CD4-positive, alpha-beta T cell treated with Interleukin-15 for 1 hour (primary cell): Measurements from ENCODE around the gene DGUOK.

ENCODE experiments used
- DNase-seq: peaks from one replicate; pipeline ENCODE4 v3.0.0-alpha.2; 2020

DGUOK gene

DNA sequence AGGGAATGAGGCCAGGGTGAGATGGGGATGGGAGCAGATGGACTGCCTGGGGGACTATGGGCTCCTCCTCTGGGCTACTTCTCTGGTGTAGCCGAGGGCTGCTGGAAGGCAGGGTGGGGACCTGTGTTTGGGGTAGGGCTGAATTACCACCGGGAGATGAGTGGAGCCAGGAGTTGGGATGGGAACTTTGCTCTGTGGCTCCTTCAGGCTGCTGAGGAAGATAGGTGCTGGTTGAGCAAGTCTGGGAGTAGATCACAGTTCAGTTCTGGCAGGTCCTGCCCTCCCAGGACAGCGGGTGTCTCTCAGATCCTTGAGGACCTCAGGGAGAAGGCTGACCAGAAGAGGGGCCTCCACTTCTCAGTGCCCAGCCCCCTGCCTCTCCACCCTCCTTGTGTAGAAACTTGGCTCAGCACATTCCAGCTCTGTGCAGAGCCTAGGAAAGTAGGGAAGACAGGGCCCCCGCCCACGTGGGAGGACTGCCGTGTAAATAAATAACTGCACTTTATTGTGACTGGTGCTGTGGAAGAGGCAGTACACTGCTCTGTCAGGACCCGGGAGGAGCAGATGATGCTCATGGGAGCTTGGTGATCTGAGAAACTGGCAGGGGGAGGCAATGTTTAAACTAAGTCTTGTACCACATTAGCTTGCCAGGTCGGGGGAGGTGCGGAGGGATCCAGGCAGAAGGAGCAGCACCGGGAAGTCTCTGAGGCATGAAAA lies 73.4 kb downstream of the DGUOK start:
- DNase-seq = no peak

- DNase-seq = no peak
These were observed 74.0 kb downstream of the DGUOK start for GRCh38 chr2:74000666-74001065.

GRCh38 chr2:74001121-74001520 lies 74.4 kb downstream of the DGUOK start:
- no peak for DNase-seq

GRCh38 chr2:74001781-74002504 lies 75.3 kb downstream of the DGUOK start:
- no peak for DNase-seq

- DNase-seq = peak; percentile 77
These were observed 76.1 kb downstream of the DGUOK start for GRCh38 chr2:74002505-74003421.

- no peak for DNase-seq
These were observed 77.0 kb downstream of the DGUOK start for GRCh38 chr2:74003494-74004211.

- DNase-seq = no peak
These were observed 77.8 kb downstream of the DGUOK start for GRCh38 chr2:74004212-74005182.

GRCh38 chr2:74005786-74006185 lies 79.1 kb downstream of the DGUOK start:
- no peak for DNase-seq

- no peak for DNase-seq
These were observed 79.8 kb downstream of the DGUOK start for GRCh38 chr2:74006459-74006858.

GRCh38 chr2:74007121-74007520 lies 80.4 kb downstream of the DGUOK start:
- no peak for DNase-seq

- DNase-seq = no peak
These were observed 81.0 kb downstream of the DGUOK start for GRCh38 chr2:74007711-74008110.
